Skeletal muscle tissue (tissue), 4 donors: ENCODE data around the gene DSG3. TPM values are rescaled to one million over a fixed set of nuclear protein-coding genes. Genes with fewer than 3 reads are reported as not detected.

Source experiments
- H3K27ac ChIP-seq: one replicate; pipeline ENCODE4 v1.7.0; 2013; ENCODE audit warnings: mild to moderate bottlenecking, low read depth, low read length, inconsistent platforms
- H3K27me3 ChIP-seq, 3 donors: one replicate each; pipeline ENCODE4 v1.7.0; 2013; ENCODE audit warnings: low read length in 3 of 3; ENCODE audit not compliant: control insufficient read depth in 3 of 3, insufficient read depth in 3 of 3
- H3K36me3 ChIP-seq, 3 donors: one replicate each; pipeline ENCODE4 v1.7.0; 2013; ENCODE audit warnings: low read length in 3 of 3; ENCODE audit not compliant: control insufficient read depth in 3 of 3, insufficient read depth in 3 of 3
- H3K4me1 ChIP-seq, 3 donors: one replicate each; pipeline ENCODE4 v1.7.0; 2013; ENCODE audit warnings: low read length in 3 of 3, mild to moderate bottlenecking in 3 of 3; ENCODE audit not compliant: control insufficient read depth in 3 of 3, insufficient read depth in 3 of 3
- H3K4me3 ChIP-seq, 3 donors: one replicate each; pipeline ENCODE4 v1.7.0; 2013; ENCODE audit warnings: low read length in 3 of 3
- H3K9ac ChIP-seq, 3 donors: one replicate each; pipeline ENCODE4 v1.7.0; 2013; ENCODE audit warnings: low read length in 3 of 3, mild to moderate bottlenecking in 3 of 3, moderate library complexity in 2 of 3, low read depth in 1 of 3
- H3K9me3 ChIP-seq, 3 donors: one replicate each; pipeline ENCODE4 v1.7.0; 2013; ENCODE audit warnings: low read length in 3 of 3; ENCODE audit not compliant: control insufficient read depth in 3 of 3
- total RNA-seq: library from RNA; depleted of rRNA; stranded (reverse); fragments of >200 nt; gene quantifications from one replicate; pipeline ENCODE4 v1.2.3, GENCODE V29; 2014
- donor health status: Osteomylitis.

The DSG3 gene
- total RNA-seq, 1 donor from 2014 or later: not detected

DNA sequence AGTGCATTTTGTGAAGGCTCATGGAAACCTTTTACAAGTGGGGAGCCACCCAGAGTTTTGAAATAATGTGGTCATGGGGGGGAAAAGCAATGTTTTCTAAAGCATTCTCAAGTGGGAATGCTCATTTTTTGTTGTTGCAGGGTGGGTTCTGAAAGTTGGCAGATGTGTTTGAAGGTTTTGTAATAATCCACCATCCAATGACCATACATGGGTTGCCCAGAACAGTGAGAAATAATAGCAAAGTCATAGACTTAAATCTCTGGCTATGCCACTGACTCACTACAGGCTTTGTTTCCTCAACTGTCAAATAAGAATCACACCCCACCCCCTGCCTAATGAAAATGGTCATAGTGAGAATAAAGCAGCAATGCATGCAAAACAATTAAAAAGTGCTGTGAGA is 2.9 kb downstream of the DSG3 start:
- Histone ChIP-seq H3K27ac (no peak overlapping the region), H3K36me3 (no peaks in the 10 kb centered on the region), H3K9ac (no peak overlapping the region), H3K27me3 (no peaks in the 10 kb centered on the region), H3K9me3 (no peaks in the 10 kb centered on the region), H3K4me3 (no peak overlapping the region), H3K4me1 (no peaks in the 10 kb centered on the region)

DNA sequence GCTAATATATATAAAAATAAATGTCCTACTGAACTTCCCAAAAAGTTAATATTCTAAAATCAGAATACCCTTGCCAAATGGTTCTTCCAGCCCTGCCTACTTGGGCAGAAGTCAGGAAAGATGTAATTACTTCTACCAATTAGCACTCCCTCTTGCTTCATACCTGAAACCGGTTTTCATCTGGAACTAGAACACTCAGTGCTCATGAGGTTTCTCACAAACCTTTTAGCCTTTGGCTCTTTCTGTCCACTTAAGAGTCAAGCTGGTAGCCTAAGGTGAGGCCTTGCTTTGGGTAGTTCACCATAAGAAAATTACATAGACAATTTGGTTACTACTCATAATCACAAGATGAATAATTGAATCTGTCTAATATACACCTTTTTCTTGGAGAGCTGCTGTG is 4.1 kb downstream of the DSG3 start:
- Histone ChIP-seq H3K27ac (no peak overlapping the region), H3K9ac (no peak overlapping the region), H3K4me3 (no peak overlapping the region), H3K27me3 (no peaks in the 10 kb centered on the region), H3K9me3 (no peaks in the 10 kb centered on the region), H3K36me3 (no peaks in the 10 kb centered on the region), H3K4me1 (no peaks in the 10 kb centered on the region)

DNA sequence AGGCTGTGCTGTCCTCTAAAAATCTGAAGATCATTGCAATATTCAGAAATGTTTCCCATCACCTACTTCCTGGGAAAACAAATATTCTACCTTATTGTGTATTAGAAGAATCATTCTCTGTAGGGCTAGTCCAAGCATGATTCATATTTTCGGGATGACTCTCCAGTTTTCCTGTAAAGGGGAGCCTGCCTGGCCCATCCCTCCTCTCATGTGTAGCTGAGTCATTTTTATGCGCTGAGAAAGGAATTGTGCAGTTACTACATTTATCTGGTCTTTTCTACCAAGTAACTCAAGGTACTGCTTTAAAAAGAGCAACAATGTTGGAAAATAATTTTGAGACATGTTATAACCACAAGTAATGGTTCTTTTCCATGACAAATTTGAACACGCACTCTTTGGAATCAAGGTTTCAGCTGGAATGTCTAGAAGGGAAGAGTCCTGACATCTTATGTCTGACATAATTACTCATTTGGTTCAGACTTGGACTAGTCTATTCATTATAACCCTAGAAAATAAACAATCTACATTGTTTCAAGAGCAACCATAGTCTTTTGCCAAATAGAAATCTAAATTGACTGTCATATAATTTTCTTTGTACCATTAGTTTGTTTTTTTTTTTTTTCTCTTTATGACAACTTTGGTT is 6.6 kb downstream of the DSG3 start:
- H3K27ac ChIP-seq: no peak overlapping the region
- no peak overlapping the region for H3K4me3 ChIP-seq
- no peaks in the 10 kb centered on the region for H3K9me3 ChIP-seq
- no peaks in the 10 kb centered on the region for H3K27me3 ChIP-seq
- H3K4me1 ChIP-seq: no peaks in the 10 kb centered on the region
- no peaks in the 10 kb centered on the region for H3K36me3 ChIP-seq
- no peak overlapping the region for H3K9ac ChIP-seq

DNA sequence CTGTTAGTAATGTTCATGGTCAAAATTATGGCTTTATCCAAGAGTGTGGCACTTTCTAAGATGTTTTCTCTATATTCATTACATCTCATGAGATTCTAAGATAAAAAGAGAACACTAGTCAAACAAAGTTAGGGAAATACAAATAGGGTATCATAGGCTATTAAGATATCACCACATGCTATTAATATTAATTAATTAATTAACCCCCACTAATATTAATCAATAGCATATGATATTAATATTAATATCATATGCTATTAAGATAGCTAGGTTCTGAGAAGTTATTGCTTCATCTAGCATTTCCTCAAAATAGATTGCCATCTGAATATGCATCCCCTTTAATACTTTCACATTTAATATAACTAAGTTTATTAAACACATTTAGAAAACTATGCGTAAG is 22.1 kb downstream of the DSG3 start:
- Histone ChIP-seq H3K27me3 (no peaks in the 10 kb centered on the region), H3K27ac (no peak overlapping the region), H3K4me3 (no peak overlapping the region), H3K4me1 (no peaks in the 10 kb centered on the region), H3K36me3 (no peaks in the 10 kb centered on the region), H3K9ac (no peak overlapping the region), H3K9me3 (no peaks in the 10 kb centered on the region)

DNA sequence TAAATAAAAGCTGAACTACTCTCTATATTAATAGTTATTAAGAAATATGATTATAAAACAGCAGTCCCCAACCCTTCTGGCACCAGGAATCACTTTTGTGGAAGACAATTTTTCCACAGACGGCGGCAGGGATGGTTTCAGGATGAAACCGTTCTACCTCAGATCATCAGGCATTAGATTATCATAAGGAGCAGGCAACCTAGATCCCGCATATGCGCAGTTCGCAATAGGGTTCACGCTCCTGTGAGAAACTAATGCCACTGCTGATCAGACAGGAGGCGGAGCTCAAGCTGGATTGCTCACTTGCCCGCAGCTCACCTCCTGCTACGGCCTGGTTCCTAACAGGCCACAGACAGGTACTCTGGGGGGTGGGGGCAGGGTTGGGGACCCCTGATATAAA is 31.1 kb downstream of the DSG3 start:
- no peak overlapping the region for H3K27ac ChIP-seq
- no peaks in the 10 kb centered on the region for H3K36me3 ChIP-seq
- peaks cover 0 to 3% (median 0%) of the 10 kb centered on the region in 3 donors for H3K27me3 ChIP-seq
- no peak overlapping the region for H3K9ac ChIP-seq
- no peak overlapping the region for H3K4me3 ChIP-seq
- no peaks in the 10 kb centered on the region for H3K9me3 ChIP-seq
- H3K4me1 ChIP-seq: no peaks in the 10 kb centered on the region

DNA sequence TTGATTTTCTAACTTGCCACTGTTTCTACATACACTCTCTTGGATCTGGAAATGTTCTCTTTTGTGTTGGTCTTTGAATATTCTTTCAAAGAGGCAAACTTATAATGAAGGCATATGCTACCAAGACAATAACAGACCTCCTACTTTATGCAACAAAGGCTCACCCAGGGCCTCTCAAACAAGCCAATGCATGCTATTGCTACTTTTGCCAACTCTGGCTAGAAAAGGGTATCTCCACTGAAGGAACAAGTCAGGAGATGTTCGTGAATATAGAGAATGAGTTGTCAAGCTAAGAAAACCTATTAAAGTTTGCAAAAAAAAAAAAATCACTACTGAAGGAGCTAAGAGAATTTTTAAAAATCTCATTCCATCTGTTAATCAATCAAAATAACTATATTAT is 34.5 kb downstream of the DSG3 start:
- no peaks in the 10 kb centered on the region for H3K36me3 ChIP-seq
- H3K27me3 ChIP-seq: peaks cover 0 to 2% (median 0%) of the 10 kb centered on the region in 3 donors

DNA sequence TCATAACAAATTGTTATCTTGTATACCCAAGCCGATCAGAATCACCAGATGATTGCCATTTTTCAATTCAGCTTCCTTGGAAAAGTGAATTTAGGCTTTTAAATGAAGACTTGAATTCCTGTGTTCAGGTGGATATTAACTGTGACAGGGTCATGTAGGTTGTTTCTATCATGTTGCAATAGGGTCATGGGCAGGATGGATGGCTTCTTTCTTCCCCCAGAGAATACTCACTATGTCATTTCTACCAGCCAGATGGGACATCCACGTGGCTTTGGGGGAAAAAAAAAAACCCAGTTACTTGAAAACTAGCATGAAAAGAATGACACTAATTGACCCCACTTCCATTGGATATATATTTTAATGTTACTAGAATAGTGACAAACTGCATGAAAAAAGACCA is 35.9 kb downstream of the DSG3 start:
- no peak overlapping the region for H3K9ac ChIP-seq

More for the DNA sequence above, 34.5 kb downstream of the DSG3 start:
- Histone ChIP-seq H3K27ac (no peak overlapping the region), H3K4me3 (no peak overlapping the region), H3K9ac (no peak overlapping the region), H3K4me1 (no peaks in the 10 kb centered on the region), H3K9me3 (no peaks in the 10 kb centered on the region)

DNA sequence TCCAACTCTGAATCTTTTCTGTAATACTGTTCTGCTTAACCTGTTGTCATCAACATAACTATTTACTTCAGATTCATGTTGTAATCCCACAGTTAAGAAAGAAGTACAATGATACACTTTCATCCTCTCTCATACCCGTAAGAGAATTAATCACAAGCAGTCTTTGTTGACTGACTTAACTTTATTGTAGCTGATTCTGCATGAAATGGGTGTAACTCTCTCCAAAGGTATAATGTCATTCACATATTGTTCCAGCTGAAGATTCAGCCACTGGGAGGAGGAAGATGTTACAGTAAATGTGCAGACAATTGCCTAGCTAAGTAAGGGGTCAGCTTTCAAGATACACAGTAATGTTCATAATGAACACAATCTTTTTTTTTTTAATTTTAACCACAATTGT is 36.9 kb downstream of the DSG3 start:
- Histone ChIP-seq H3K9me3 (no peaks in the 10 kb centered on the region), H3K4me1 (no peaks in the 10 kb centered on the region), H3K27ac (no peak overlapping the region), H3K36me3 (no peaks in the 10 kb centered on the region), H3K4me3 (no peak overlapping the region), H3K9ac (no peak overlapping the region), H3K27me3 (peaks cover 0 to 2% (median 0%) of the 10 kb centered on the region in 3 donors)

More for the DNA sequence above, 35.9 kb downstream of the DSG3 start:
- no peak overlapping the region for H3K27ac ChIP-seq
- H3K4me1 ChIP-seq: no peaks in the 10 kb centered on the region
- H3K9me3 ChIP-seq: no peaks in the 10 kb centered on the region
- H3K4me3 ChIP-seq: no peak overlapping the region
- no peaks in the 10 kb centered on the region for H3K36me3 ChIP-seq
- H3K27me3 ChIP-seq: peaks cover 0 to 2% (median 0%) of the 10 kb centered on the region in 3 donors

DNA sequence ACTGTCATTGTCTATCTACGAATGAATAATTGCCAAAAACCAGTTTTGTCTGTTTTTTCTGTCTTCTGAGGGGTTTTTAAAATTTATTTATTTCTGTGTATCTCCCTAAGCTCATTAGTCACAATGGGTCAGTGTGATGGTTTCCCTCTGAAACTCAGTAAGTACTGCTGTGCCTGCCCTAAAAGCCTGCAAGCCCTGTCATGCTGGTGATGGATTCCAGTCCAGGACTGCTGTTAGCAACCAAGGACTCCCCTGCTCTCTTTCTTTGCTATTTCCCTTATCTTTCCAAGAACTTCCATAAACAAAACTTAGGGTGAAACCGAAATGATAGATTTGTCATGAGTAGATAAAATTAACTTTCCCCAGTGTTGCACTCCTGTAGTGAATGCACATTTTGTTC is 38.6 kb downstream of the DSG3 start:
- no peaks in the 10 kb centered on the region for H3K9me3 ChIP-seq
- no peak overlapping the region for H3K4me3 ChIP-seq
- H3K9ac ChIP-seq: no peak overlapping the region
- no peak overlapping the region for H3K27ac ChIP-seq
- no peaks in the 10 kb centered on the region for H3K36me3 ChIP-seq
- no peaks in the 10 kb centered on the region for H3K4me1 ChIP-seq
- H3K27me3 ChIP-seq: peaks cover 0 to 2% (median 0%) of the 10 kb centered on the region in 3 donors

DNA sequence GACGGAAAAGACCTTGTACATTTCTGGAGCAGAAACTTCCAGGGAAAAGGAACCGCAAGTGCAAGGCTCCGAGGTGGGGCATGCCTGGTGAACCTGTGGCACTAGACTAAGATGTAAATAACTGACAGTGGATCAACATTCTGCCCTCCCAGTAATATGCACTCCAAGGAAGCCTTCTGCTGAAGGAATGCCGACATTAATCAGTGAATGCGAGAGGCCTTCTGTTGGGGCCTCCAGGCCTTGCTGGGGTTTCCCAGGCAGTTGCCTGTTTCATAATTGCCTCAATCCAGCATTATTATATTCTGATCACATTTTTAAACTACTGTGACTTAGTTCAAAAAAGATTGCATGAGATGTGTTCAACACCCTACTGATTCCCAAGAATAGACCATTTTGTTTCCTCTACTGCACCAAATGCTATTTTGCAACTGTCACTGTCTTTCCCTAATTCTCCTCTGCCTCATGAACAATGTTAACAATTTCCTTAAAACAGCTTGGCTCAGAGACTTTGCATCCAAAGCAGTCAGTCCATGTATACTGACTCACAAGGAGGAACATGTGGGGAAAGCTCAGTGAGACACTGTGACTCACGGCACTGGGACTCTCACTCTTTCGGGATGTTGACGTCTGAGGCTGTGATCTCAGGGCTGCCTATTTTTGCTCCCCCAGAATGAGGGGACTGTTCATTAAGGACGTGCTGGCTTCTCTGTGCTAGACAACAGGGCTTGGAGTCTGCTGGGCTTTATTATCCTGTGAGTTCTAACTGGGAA is 39.9 kb downstream of the DSG3 start:
- H3K36me3 ChIP-seq: no peaks in the 10 kb centered on the region
- H3K4me3 ChIP-seq: no peak overlapping the region
- H3K9me3 ChIP-seq: no peaks in the 10 kb centered on the region
- no peaks in the 10 kb centered on the region for H3K4me1 ChIP-seq
- no peak overlapping the region for H3K9ac ChIP-seq
- H3K27ac ChIP-seq: no peak overlapping the region
- peaks cover 0 to 2% (median 0%) of the 10 kb centered on the region in 3 donors for H3K27me3 ChIP-seq
